ENCODE measurements around the gene TSPYL4. TPM values are rescaled to one million over a fixed set of nuclear protein-coding genes. Genes with fewer than 3 reads are reported as not detected.
A peak's percentile ranks its signal among the peaks of the same experiment; 100 is the strongest.

Gene TSPYL4
- polyA plus RNA-seq, 1 donor from 2014 or later, result 97.2 TPM

DNA sequence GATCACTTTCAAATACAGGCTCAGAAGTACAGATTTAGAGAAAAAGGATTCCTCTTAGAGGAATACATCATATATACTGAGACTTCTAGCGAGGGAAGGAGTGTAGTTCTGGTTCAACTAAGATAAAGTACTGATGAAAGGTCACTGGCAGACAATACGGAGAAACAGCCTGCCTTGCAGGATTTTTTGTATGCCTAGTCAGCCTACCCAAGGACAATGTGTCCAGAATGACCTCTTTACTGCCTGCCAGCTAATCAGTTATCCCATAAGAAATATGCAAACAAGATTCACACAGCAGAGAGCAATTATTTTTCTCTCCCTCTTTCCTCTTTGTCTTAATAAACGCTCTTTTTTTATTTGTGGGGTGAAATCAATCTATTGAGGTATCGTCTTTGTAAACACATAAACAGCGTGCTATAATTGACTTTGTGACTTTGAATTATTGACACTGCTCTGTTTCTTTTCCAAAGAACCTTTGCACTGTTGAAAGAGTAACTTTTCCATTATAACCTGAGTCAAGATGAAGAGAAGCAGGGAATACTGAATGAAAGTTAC lies 1.4 kb upstream of the TSPYL4 start:
- Histone ChIP-seq H3K79me2 (replicated peaks; ENCODE audit: insufficient read depth, low read length) (peaks cover 59% of the 10 kb centered on the region), H3K36me3 (ENCODE audit: insufficient read depth, low read length) (peaks cover 4% of the 10 kb centered on the region), H3K9me3 (ENCODE audit: low read length) (no peaks in the 10 kb centered on the region), H3K4me2 (ENCODE audit: low read length) (peak overlapping the region; percentile 99), H3F3A (ENCODE audit: insufficient read depth, low read length, poor library complexity, severe bottlenecking) (peaks cover 3% of the 10 kb centered on the region), H3K27ac (ENCODE audit: low read length) (peak overlapping the region; percentile 99), H3K27me3 (ENCODE audit: insufficient read depth, low read depth, low read length) (no peaks in the 10 kb centered on the region), H3K4me3 (ENCODE audit: low read length) (peak overlapping the region; percentile 89), H3K9ac (ENCODE audit: low read length) (peak overlapping the region; percentile 100), H3K9me2 (ENCODE audit: insufficient read depth, low read length) (no peaks in the 10 kb centered on the region), H4K20me1 (ENCODE audit: insufficient read depth) (peaks cover 13% of the 10 kb centered on the region), H2AFZ (ENCODE audit: low read depth, low read length) (peak overlapping the region; percentile 79)
- TF ChIP-seq SMC3 (conservative IDR thresholded peaks at IDR 0.05; ENCODE audit: poor library complexity), result no peak
- TF ChIP-seq POLR2AphosphoS5 (IDR thresholded peaks at IDR 0.05), result peak; percentile 11

DNA sequence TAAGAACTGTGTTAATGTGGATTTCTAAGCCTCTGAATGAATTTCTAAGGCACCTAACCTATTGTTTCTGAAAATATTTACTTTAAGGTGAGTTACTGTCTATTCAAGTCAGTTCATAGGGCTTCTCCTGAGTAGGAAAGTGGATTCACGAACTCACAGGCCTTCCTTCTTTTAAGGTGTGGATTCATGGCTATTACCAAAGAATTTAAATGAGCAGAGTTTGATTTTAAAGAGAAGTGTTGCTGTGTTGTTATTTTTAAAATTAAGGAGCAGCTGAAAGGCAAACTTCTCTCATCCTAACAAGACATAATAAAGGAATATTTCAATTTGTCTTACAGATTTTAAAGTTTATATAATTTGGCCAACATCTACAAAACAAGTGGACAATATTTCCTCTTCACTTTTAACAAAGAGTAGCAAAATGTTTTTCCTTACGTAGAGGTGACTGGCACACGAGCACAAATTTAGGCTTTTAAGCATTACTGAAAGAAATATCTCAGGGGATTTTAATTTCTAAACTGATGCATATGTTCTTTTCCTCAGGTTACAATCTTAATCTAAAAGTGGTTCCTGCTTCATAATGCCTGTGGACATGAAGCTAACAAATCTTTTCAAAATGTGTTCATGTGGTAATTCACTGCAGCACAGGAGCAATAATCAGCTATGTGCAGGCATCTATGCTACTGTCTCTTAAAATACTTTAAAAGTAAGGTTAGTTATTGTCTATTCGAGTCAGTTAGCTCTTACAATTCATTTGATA lies 602 bp upstream of the TSPYL4 start:
- TF ChIP-seq MXI1 (conservative IDR thresholded peaks at IDR 0.05; ENCODE audit: poor library complexity, severe bottlenecking) (no peak), EZH2 (IDR thresholded peaks at IDR 0.05; ENCODE audit: borderline replicate concordance, insufficient read depth, low read length, poor library complexity, severe bottlenecking) (no peak), POLR2AphosphoS5 (IDR thresholded peaks at IDR 0.05) (no peak)
- TF ChIP-seq, protein P1, sequence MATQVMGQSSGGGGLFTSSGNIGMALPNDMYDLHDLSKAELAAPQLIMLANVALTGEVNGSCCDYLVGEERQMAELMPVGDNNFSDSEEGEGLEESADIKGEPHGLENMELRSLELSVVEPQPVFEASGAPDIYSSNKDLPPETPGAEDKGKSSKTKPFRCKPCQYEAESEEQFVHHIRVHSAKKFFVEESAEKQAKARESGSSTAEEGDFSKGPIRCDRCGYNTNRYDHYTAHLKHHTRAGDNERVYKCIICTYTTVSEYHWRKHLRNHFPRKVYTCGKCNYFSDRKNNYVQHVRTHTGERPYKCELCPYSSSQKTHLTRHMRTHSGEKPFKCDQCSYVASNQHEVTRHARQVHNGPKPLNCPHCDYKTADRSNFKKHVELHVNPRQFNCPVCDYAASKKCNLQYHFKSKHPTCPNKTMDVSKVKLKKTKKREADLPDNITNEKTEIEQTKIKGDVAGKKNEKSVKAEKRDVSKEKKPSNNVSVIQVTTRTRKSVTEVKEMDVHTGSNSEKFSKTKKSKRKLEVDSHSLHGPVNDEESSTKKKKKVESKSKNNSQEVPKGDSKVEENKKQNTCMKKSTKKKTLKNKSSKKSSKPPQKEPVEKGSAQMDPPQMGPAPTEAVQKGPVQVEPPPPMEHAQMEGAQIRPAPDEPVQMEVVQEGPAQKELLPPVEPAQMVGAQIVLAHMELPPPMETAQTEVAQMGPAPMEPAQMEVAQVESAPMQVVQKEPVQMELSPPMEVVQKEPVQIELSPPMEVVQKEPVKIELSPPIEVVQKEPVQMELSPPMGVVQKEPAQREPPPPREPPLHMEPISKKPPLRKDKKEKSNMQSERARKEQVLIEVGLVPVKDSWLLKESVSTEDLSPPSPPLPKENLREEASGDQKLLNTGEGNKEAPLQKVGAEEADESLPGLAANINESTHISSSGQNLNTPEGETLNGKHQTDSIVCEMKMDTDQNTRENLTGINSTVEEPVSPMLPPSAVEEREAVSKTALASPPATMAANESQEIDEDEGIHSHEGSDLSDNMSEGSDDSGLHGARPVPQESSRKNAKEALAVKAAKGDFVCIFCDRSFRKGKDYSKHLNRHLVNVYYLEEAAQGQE (IDR thresholded peaks at IDR 0.05; ENCODE audit: borderline replicate concordance), result peak; percentile 82
- peak overlapping the region; percentile 79 for H2AFZ ChIP-seq (ENCODE audit: low read depth, low read length)
- H4K20me1 ChIP-seq (ENCODE audit: insufficient read depth), result peaks cover 13% of the 10 kb centered on the region
- peak overlapping the region; percentile 99 for H3K4me2 ChIP-seq (ENCODE audit: low read length)
- H3K9ac ChIP-seq (ENCODE audit: low read length), result peak overlapping the region; percentile 100
- peaks cover 67% of the 10 kb centered on the region for H3K79me2 ChIP-seq (replicated peaks; ENCODE audit: insufficient read depth, low read length)
- peak overlapping the region; percentile 99 for H3K27ac ChIP-seq (ENCODE audit: low read length)
- H3K9me2 ChIP-seq (ENCODE audit: insufficient read depth, low read length), result no peaks in the 10 kb centered on the region
- H3F3A ChIP-seq (ENCODE audit: insufficient read depth, low read length, poor library complexity, severe bottlenecking), result peaks cover 3% of the 10 kb centered on the region
- no peaks in the 10 kb centered on the region for H3K9me3 ChIP-seq (ENCODE audit: low read length)
- H3K36me3 ChIP-seq (ENCODE audit: insufficient read depth, low read length), result peaks cover 4% of the 10 kb centered on the region
- no peaks in the 10 kb centered on the region for H3K27me3 ChIP-seq (ENCODE audit: insufficient read depth, low read depth, low read length)
- H3K4me3 ChIP-seq (ENCODE audit: low read length), result peak overlapping the region; percentile 89

DNA sequence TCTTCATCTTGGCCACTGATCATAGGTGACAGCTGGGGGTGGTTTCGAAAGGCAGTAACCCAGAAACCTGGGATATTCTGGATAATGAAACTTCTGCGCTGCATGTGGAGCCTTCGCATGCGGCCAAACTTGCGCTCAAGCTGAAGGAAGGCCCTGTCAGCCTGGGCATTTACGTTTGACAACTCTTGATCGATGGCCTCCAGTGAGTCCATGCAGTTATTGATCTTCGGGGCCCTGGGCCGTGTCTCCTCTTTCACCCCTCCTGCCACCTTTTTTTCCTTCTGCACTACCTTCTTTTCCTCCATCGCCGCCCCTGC lies 729 bp downstream of the TSPYL4 start:
- Histone ChIP-seq H3K9me3 (ENCODE audit: low read length) (no peaks in the 10 kb centered on the region), H3K27ac (ENCODE audit: low read length) (peak overlapping the region; percentile 99), H3F3A (ENCODE audit: insufficient read depth, low read length, poor library complexity, severe bottlenecking) (peaks cover 3% of the 10 kb centered on the region), H3K9me2 (ENCODE audit: insufficient read depth, low read length) (no peaks in the 10 kb centered on the region), H3K4me2 (ENCODE audit: low read length) (peak overlapping the region; percentile 99), H2AFZ (ENCODE audit: low read depth, low read length) (peak overlapping the region; percentile 75), H3K4me3 (ENCODE audit: low read length) (peak overlapping the region; percentile 89), H3K36me3 (ENCODE audit: insufficient read depth, low read length) (peaks cover 4% of the 10 kb centered on the region), H4K20me1 (ENCODE audit: insufficient read depth) (peaks cover 13% of the 10 kb centered on the region), H3K27me3 (ENCODE audit: insufficient read depth, low read depth, low read length) (no peaks in the 10 kb centered on the region), H3K9ac (ENCODE audit: low read length) (peak overlapping the region; percentile 100), H3K79me2 (replicated peaks; ENCODE audit: insufficient read depth, low read length) (peaks cover 72% of the 10 kb centered on the region)
- TF ChIP-seq MXI1 (conservative IDR thresholded peaks at IDR 0.05; ENCODE audit: poor library complexity, severe bottlenecking) (no peak), TAF1 (IDR thresholded peaks at IDR 0.05; ENCODE audit: low read depth) (no peak), RAD21 (conservative IDR thresholded peaks at IDR 0.05) (no peak), EZH2 (IDR thresholded peaks at IDR 0.05; ENCODE audit: borderline replicate concordance, insufficient read depth, low read length, poor library complexity, severe bottlenecking) (no peak), EP300 (conservative IDR thresholded peaks at IDR 0.05; ENCODE audit: poor library complexity, severe bottlenecking) (no peak), POLR2AphosphoS5 (IDR thresholded peaks at IDR 0.05) (no peak), SMC3 (conservative IDR thresholded peaks at IDR 0.05; ENCODE audit: poor library complexity) (no peak)
- TF ChIP-seq, protein P2, sequence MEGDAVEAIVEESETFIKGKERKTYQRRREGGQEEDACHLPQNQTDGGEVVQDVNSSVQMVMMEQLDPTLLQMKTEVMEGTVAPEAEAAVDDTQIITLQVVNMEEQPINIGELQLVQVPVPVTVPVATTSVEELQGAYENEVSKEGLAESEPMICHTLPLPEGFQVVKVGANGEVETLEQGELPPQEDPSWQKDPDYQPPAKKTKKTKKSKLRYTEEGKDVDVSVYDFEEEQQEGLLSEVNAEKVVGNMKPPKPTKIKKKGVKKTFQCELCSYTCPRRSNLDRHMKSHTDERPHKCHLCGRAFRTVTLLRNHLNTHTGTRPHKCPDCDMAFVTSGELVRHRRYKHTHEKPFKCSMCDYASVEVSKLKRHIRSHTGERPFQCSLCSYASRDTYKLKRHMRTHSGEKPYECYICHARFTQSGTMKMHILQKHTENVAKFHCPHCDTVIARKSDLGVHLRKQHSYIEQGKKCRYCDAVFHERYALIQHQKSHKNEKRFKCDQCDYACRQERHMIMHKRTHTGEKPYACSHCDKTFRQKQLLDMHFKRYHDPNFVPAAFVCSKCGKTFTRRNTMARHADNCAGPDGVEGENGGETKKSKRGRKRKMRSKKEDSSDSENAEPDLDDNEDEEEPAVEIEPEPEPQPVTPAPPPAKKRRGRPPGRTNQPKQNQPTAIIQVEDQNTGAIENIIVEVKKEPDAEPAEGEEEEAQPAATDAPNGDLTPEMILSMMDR (IDR thresholded peaks at IDR 0.05; ENCODE audit: poor library complexity, severe bottlenecking), result no peak
- TF ChIP-seq, protein P1 (IDR thresholded peaks at IDR 0.05; ENCODE audit: borderline replicate concordance), result no peak

All from neural cell (in vitro differentiated cells).